Fibroblast of upper back skin (primary cell): ENCODE results near the gene SP5.
"Not testable (repeated sequence)": the region's sequence is repeated elsewhere in the genome, so short reads cannot be mapped to it uniquely, and the experiment has no call there.

Source experiments
- DNase-seq: peaks from one replicate; pipeline ENCODE4 v3.0.0-alpha.2; 2013

SP5 gene

DNA sequence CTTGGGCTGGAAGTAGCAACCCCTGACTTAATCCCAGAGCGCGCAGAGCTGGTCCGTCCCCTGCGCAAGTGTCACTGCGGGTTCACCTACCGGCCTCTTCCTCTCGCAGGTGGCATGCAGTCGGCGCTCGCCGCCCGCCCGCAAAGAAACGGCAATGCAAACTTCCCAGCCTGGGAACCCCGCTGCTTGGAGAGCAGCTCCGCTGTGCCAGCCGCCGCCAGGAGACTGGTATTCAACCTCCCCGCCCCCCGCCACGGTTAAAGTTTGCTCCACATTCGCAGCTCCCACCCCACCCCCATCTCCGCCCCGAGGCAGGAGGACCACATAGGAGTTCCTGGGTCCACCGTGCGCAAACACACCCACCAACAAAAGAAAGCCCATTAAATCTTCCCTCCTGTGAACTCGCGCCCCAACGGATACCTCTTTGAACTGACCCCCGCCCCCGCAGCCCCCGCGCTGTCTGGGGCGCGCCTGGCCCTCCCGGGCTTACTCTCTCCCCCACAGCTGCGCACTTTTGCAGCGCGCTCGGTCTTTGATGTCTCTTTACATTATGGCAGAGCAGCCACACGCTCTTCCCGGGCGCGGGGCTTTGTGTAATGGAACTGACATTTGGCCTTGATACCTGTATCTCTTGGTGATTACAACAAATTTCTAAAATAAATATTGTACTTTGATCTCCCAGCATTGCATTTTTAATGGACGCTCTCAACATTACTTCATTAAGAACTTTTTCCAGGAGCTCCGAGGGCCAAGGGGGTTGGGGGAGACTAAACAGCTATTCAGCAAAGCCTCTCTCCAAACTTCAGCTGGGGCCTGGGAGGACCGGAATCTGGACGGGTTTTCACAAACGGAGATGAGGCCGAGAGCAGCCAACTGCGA lies 3.1 kb upstream of the SP5 start:
- no peak for DNase-seq

DNA sequence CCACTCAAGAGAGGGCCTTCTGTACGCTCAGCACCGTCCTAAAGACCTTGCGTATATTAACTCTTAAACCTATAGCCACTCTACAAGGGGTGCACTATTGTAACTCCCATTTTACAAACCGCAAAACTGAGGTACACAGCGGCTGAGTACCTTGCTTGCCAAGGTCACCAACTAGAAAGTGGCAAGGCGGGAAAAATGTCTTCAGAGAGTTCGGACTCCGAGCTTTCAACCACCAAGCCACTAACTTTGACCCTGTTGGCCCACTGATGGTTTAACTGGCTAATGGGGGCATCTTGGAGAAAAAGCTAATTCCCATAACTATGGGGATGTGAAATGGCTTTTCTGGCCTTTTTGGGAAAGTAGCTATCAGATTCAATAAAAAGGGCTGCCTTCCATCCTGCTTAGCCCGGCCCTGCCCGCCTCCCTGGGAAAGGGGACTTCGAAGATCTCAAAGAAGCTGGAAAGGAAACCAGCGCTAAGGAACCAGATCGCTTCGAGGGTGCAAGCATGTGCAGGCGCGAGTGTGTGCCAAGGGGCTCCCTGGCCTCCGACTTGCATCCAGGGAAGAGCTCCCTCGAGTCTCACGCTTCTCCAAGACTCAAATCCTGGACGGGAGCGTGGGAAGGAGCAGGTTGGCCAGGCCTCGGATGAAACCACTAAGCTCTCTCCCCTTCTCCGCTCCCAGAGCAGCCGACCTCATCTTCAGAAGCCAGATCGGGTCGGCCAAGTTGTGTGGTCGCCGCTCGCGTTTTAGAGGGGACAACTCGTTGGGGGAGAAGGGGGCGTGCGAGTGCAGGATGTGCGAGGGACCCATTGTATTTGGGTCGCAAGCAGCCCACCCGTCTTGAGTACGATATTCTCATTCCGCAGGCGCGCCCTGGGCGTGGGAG lies 2.2 kb upstream of the SP5 start:
- DNase-seq = no peak

DNA sequence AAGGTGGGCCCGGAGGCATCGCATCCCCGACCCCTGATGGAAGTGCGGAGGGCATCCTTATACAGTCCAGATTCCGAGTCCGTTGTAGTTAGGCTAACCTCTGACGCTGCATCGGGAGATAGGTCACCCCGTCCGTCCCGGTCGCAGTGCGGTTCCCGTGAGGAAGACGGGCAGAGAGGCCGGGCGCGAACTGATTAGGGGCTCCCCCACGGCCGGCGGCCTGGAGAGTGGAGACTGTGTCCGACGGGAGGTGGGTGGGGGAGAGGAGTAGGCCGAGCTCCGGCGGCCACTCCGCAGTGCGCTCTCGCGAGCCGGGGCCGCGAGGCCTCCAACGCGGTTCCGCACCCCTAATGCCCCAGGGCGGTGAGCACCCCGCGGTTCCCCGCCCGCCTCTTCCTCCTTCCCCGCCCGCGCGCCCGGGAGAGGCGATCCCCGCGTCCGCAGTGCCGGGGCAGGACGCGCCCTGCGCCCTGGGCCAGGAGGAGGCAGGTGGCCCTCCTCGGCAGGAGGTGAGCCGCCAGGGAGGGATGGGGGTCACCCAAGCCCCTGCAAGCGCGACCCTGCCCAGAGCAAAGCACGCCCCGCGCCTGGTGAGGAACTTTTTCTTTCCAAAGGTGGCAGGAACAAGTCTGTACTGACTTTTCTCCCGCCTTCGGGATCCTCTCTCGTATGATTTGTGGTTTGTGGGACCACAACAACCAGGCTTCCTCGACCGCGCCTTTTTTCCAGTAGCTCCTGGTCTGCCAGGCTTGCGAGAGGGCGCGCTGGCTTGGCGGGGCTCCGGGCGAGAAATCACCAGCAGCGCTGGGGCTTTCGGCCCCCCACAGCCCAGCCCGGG lies 1.4 kb upstream of the SP5 start:
- no peak for DNase-seq

DNA sequence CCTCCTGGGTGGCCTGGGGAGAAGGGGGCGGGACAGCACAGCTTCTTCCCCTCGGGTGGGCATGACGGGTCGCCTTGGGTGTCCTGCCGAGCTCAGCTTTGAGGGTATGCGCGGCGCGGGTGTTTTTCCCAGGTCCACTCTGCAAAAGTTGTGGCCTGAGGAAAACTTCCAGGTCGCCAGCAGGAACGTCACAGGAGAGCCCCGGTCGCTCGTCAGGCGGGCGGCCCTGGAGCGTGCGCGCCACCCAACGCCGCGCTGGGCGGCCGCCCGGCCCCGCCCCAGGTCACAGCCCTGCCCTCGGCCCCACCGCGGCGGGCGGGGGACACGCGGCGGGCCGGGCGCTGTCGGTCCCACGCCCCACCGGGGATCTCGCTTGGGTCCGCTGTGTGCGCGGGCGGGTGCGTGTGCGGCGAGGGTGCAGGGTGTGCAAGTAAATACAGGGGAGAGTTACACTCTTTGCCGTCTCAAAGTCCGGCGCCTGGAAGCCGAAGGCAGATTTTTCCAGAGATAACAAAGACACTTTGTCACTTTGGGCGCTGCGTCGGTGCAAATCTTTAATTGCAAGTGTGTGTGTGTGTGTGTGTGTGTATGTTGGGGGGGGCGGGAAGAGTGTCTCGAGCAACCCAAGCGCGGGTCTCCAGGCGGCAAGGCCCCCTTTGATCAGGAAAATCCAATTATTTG lies 616 bp upstream of the SP5 start:
- no peak for DNase-seq

DNA sequence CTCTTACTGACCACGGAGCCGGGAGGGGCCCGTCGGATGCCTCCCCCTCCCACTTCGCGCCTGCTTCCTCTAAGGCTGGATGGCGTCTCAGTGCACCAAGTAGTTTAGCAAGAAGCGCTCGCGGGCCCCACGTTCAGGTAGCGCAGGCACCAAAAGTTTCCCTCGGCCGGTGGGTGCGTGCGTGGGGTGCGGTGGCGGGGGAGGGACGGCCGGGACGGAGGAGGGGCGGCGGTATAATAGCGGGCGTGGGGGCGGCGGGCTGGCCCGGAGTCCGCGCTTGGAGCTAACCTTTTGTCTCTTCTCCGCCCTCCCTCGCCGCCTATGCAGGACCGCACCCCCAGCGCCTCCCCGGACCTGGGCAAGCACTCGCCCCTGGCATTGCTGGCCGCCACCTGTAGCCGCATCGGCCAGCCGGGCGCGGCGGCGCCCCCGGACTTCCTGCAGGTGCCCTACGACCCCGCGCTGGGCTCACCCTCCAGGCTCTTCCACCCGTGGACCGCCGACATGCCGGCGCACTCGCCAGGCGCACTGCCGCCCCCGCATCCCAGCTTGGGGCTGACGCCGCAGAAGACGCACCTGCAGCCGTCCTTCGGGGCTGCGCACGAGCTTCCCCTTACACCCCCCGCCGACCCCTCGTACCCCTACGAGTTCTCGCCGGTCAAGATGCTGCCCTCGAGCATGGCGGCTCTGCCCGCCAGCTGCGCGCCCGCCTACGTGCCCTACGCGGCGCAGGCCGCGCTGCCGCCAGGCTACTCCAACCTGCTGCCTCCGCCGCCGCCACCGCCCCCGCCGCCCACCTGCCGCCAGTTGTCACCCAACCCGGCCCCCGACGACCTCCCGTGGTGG lies 1.0 kb downstream of the SP5 start:
- no peak for DNase-seq

DNA sequence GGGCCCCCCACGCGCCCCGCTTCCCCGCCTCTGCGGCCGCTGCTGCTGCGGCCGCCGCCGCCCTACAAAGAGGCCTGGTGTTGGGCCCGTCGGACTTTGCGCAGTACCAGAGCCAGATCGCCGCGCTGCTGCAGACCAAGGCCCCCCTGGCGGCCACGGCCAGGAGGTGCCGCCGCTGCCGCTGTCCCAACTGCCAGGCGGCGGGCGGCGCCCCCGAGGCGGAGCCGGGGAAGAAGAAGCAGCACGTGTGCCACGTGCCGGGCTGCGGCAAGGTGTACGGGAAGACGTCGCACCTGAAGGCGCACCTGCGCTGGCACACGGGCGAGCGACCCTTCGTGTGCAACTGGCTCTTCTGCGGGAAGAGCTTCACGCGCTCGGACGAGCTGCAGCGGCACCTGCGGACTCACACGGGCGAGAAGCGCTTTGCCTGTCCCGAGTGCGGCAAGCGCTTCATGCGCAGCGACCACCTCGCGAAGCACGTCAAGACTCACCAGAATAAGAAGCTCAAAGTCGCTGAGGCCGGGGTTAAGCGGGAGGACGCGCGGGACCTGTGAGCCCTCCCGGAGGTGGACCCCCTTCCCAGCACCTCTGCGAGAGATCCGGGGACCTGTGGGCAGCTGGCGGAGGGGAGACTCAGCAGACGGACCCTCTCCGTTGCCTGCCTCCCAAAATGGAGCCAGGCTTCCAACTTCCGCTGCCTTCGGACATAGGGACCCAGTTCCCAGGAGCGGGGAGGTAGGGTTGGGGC lies 1.9 kb downstream of the SP5 start:
- peak; percentile 22 for DNase-seq

DNA sequence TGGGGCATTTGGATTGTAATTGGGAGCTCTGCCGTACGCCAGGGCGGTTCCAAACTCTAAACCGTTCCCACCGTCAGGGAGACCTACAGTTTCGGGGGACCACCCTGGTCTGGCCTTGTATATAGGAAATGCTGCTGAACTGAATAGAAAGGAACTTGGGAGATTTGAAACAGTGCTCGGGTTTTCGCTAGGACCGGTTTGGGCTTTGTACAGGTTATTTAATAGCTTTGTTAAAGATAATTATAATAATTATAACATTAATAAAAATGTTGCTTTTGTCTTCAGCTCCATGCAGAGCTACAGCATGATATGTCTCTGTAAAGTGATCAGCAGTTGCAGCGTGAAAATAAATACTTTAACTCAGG lies 2.4 kb downstream of the SP5 start:
- no peak for DNase-seq

DNA sequence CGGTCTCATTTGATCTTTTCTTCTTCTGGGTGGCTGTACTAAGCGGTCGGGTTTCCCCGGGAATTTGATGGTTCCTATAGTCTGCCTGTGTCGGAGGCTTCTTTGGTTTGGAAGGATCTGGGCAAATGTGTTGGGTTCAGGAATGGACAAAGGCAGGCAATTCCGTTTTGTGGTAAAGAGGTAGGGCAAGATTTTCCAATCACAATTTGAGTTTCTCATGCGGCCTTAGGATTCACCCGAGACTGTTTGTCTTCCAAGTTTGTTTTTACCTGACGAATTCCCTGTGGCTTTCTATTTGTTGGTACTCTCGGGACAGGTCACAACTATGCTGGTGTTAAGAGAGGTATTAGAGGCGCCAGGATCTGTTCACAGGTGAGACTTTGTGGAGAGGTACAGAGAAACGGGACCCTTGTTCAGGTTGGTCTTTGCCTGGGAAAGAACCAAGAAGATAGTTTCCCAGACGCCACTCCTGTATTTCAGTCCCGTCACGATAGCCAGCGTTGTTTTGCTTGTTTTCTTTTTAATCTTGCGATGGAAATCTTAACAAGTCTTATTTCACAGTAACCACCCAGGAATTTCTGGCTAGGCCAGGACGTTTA lies 3.0 kb downstream of the SP5 start:
- DNase-seq = no peak

DNA sequence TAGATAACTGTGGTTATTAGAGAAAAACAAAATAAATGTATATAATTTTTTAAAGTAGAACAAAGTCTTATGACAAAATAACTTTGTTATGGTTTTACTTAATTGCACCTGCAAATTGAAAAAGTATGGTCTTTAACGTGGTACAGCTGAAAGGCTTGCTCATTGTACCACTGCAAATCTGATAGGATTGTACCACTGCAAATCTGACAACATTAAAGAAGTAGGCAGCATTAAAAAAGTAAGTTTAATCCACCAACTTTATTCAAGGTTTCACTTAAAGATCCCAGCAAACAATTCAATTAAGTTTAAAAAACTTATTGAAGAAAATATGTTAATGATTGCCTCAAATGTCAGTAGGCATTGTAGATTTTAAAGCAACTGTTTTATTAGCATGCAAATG lies 4.7 kb downstream of the SP5 start:
- no peak for DNase-seq

DNA sequence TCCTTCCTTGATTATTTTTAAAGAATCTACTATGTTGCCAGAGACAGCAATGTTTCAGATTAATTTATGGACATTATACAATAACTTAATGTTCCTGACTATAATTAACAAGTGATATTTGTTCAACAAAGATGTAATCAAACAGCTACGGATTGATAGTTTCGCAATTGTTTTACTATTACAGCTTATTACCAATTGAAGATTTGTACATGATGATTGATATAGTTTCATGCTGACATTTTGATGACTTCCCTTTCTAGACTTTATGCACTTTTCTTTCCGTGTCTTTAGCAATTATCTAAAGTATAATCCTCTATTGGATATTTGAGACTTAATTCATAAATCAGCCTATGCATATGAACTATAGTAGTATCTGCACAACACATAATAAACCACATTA lies 6.5 kb downstream of the SP5 start:
- DNase-seq = no peak

DNA sequence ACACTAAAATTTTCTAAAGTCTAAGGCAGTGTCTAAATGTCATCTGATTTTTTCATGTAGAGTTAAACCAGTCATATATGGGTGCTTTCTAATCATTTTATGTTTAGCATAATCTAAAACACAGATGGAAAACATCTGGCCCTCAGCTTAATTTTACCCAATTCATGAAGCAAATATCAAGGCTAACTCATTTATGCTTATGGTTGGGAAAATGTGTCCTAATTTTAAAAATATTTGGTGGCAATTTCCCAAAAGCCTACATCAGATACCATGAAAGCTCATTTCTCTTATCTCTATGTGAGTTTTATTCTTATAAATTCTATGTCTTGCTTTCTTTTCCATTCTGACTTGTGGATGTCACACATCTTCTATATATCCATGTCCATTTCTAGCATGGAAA lies 7.2 kb downstream of the SP5 start:
- no peak for DNase-seq

DNA sequence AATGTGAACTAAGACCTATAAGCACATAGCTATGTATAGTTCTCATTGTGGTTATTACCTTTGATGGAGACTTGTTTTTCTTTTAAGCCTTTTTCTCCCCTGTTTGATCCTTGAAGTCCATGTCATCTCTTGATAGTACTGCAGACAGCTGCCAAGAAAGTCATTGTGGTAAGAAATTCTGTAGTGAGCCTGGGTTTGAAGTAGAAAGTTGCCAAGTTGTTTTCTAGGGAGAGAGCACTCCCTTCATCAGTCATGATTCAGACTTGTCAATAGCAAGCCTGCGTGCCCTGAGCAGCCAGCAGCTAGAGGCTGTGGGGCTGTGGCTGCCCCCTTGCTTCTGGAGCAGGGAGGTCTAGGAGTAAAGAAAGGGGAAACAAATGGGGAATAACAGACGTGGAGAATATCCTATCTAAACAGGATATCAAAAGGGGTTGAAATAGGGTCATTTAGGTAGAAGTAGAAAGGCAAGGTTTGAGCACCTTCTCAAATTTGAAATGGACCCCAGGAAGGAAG lies 8.4 kb downstream of the SP5 start:
- peak; percentile 31 for DNase-seq

DNA sequence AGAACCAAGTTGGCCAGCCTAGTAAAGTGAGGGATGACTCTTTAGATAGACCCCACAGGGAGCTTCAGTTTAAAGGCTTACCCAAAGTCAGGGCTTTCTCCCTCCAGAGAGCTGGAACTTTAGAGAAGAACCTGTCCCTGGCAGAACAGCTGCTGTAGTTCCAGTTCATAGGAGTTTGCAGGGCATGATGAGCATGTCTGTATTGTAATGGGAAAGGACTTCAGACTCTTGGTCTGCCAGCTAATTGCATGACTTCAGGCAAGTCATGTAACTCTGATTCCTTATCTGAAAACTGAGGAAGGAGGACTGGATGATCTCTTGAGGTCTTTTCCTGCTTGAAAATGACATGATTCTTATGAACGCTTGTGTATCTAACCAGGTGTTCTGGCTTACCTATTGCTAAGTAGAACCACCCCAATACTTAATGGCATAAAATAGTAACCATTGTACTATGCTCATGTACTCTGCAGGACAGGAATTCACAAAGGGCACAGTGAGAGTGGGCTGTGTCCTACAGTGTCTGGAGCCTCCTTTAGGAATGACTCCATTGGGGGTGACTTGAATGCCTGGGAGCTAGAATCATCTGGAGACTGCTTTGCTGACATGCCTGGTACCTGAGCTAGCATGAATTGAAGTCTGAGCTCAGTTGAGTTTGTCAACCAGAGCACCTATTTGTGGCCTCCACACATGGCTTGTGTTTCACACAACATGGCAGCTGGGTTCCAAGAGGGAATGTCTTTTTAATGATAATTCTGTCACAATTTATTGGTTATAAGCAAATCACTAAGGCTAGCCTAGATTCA lies 18.9 kb downstream of the SP5 start:
- DNase-seq = no peak

DNA sequence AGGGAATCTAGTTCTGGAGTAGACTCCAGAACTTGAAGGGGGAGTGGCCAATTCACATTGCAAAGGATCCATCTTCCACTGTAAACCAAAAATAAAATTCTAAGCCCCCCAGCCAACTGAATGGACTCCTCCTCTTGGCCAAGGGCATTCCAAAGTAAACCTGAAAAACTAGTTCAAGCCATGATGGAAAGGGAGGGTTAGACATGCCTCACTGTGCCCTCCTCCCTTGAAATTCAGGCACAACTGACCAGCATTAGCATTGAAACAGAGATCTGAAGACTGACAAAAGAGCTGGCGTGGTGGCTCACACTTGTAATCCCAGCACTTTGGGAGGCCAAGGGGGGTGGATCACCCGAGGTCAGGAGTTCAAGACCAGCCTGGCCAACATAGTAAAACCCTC lies 19.5 kb downstream of the SP5 start:
- DNase-seq = not testable (repeated sequence)

DNA sequence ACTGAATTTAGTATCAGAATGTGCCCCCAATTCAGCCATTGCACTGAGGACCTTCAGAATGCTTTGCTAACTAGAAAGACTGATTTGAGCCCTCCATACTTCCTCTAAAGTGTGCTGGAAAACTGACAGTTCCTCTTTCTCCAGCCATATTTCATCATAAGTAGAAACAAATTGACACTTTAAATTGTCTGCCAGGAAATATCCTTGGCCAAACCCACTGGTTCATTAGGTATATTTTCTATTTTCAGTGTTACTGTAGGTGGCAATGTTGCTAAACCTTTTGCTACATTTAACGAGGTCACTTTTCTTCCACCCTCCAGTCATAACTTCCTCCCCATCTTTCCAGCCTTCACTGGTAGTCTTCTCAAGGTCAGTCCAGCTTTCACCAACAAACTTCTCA lies 21.5 kb downstream of the SP5 start:
- no peak for DNase-seq

DNA sequence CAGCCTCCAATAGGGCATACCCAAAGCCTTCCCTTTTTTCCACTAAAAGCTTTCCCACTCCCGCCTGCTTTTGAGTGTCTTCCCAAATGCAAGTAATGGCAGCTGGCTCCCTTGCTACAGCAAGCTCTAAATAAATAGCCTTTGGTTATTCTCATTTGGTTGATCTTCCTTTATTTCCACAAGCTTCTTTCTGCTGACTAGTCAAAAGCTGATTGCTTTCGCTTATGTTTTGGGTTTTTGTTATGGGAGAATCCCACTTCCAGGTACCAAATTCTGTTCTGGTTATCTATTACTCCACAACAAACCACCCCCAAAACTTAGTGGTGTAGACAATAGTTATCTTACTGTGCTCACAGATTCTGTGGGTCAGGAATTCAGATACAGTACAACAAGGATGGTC lies 22.3 kb downstream of the SP5 start:
- DNase-seq = no peak

DNA sequence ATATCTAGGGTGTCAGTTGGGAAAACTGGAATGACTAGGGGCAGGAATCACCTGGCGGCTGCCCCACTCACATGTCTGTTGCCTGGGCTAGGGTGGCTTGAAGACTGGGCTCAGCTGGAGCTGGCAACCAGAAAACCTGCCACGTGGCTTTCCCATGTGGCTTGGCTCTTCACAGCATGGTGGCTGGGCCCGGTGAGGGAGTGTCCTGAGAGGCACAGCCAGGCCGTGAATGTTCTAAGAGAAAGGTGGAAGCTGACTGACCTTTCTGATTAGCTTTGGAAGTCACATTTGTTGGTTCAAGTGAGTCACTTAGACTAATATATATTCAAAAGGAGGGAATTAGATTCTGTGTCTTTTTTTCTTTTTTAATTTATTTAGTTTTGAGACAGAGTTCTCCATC lies 22.7 kb downstream of the SP5 start:
- DNase-seq = no peak

DNA sequence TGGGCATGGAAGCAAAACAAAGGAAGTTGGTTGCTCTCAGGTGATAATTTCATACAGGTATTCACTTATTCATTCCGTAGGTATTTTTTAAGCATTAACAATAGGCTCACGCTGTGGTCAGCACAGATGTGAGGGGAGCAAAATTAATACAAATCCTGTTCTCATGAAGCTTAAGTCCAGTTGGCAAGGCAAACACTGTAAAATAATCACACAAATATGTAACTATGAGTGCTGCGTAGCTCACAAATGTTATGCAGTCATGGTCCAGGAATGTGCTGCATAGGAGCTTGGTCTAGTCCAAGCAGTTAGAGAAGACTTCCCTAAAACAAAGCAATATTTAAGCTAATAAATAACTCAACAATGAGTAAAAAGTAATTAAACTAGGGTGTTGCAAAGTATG lies 23.9 kb downstream of the SP5 start:
- DNase-seq = peak; percentile 95

DNA sequence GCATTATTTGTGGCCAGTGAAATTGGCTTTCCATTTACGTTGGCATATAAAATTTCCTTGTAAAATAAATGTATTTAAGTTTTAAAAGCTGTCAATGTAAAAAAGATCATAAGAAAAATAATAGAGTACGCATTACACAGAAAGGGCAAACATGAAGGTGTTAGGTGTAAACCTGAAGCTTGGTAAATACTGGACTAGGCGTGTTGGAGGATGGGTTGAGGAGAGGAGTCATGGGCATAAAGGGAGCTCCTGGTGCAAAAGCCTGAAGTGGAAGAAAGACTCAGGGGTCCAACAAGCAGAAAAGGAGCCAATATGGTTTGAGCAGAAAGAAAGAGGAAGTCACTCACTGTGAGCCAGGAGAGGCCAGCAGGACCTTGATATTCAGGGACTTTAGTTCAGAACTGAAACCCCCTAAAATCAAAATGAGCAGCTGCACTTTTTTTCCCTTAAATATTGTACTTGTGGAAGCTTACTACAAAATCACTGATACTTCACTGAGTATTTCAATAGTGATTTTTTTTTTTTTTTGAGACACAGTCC lies 24.4 kb downstream of the SP5 start:
- no peak for DNase-seq
